ENCODE measurements around the gene CLEC16A. TPM values are rescaled to one million over a fixed set of nuclear protein-coding genes. Genes with fewer than 3 reads are reported as not detected.

The CLEC16A gene
- total and polyA plus RNA-seq, 7 experiments from 2014 or later = 14.7 to 38.2 (median 31.8) TPM

DNA sequence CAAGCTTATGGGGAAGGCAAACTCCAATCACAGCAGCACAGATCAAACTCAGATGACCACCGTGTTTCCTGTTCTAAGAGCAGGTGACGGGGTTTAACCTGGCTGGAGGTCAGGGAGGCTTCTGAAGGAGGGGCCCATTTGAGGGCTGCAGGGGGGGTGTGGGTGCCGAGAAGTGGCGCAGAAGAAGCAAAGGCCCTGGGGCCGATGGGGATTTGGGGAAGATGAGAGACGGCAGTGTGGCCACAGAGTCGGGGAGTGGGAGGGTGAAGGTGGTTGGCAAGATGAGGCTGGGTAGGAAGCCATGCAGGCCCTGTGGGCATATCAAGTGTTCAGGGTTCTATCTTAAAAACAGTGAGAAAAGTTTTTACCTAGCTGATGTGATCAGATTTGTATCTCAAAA is 122.9 kb downstream of the CLEC16A start:
- no peak overlapping the region for H3K4me3 ChIP-seq (ENCODE audit: low read length)
- no peak for ATAC-seq
- ChIA-PET POLR2A (no interaction called here), CTCF (interaction anchor here (0.6 kb wide), 1 partner anchor 27 kb away, joined by 8 read pairs; no protein-coding TSS in a partner anchor)
- no peak for DNase-seq
- Mint-ChIP-seq H3K27ac (no peak overlapping the region), H3K9me3 (peaks cover 0 to 2% (median 0%) of the 10 kb centered on the region in 11 donors), H3K4me3 (no peak overlapping the region), H3K27me3 (no peaks in the 10 kb centered on the region), H3K4me1 (peaks cover 3 to 51% (median 9%) of the 10 kb centered on the region in 7 donors), H3K36me3 (peaks cover 10 to 50% (median 25%) of the 10 kb centered on the region in 5 donors)
- no peaks in the 10 kb centered on the region for H3K4me1 ChIP-seq (ENCODE audit: control insufficient read depth in 2 of 2, insufficient read depth in 2 of 2, low read length in 2 of 2)
- no peaks in the 10 kb centered on the region for H3K27me3 ChIP-seq (ENCODE audit: control insufficient read depth in 2 of 2, insufficient read depth in 2 of 2, low read length in 2 of 2)
- H3K27ac ChIP-seq (ENCODE audit: low read depth, low read length) = no peak overlapping the region
- H3K36me3 ChIP-seq (ENCODE audit: control insufficient read depth in 2 of 3, insufficient read depth in 3 of 3, low read length in 3 of 3) = peaks cover 0 to 28% (median 3%) of the 10 kb centered on the region in 3 experiments
- H3K9me3 ChIP-seq (ENCODE audit: control insufficient read depth in 2 of 3, low read length in 3 of 3) = no peaks in the 10 kb centered on the region
- intact Hi-C loops (cut with micrococcal nuclease) = no loop called here

DNA sequence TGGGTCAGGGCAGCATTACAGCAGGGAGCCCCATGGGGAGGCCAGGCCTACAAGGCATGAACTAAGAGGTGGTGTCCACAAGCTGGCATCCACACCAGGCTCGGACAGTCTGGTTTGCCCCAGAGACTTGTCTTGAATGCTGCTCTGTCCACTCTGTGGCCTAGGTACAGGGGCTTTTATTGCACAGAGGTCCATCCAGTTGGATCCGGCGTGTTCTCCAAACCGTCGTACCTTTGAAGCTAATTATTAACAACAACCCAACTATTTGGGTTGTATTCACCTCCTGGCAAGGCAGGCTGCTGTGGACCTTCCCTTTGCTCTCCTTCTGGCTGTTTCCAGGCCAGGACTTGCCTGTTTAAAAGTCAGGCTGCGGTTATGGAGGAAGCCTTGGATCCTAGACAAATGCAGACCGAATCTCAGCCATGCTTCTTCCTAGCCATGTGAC is 123.4 kb downstream of the CLEC16A start:
- ChIA-PET POLR2A (no interaction called here), CTCF (interaction anchor here (0.6 to 1.1 kb wide), 2 partner anchors 27 to 188 kb away, joined by 3 to 8 read pairs; partner anchors contain the start of gene SOCS1)
- ATAC-seq (no peak), DNase-seq (no peak)
- Histone ChIP-seq H3K4me1 (ENCODE audit: control insufficient read depth in 2 of 2, insufficient read depth in 2 of 2, low read length in 2 of 2) (no peaks in the 10 kb centered on the region), H3K9me3 (ENCODE audit: control insufficient read depth in 2 of 3, low read length in 3 of 3) (no peaks in the 10 kb centered on the region), H3K36me3 (ENCODE audit: control insufficient read depth in 2 of 3, insufficient read depth in 3 of 3, low read length in 3 of 3) (peaks cover 0 to 28% (median 3%) of the 10 kb centered on the region in 3 experiments), H3K4me3 (ENCODE audit: low read length) (no peak overlapping the region), H3K27ac (ENCODE audit: low read depth, low read length) (no peak overlapping the region), H3K27me3 (ENCODE audit: control insufficient read depth in 2 of 2, insufficient read depth in 2 of 2, low read length in 2 of 2) (no peaks in the 10 kb centered on the region)
- H3K4me3 Mint-ChIP-seq = no peak overlapping the region
- H3K9me3 Mint-ChIP-seq = peaks cover 0 to 2% (median 0%) of the 10 kb centered on the region in 11 donors
- no peak overlapping the region for H3K27ac Mint-ChIP-seq
- peaks cover 10 to 49% (median 25%) of the 10 kb centered on the region in 5 donors for H3K36me3 Mint-ChIP-seq
- H3K27me3 Mint-ChIP-seq = no peaks in the 10 kb centered on the region
- peaks cover 4 to 55% (median 12%) of the 10 kb centered on the region in 7 donors for H3K4me1 Mint-ChIP-seq
- intact Hi-C loops (cut with micrococcal nuclease) = no loop called here

DNA sequence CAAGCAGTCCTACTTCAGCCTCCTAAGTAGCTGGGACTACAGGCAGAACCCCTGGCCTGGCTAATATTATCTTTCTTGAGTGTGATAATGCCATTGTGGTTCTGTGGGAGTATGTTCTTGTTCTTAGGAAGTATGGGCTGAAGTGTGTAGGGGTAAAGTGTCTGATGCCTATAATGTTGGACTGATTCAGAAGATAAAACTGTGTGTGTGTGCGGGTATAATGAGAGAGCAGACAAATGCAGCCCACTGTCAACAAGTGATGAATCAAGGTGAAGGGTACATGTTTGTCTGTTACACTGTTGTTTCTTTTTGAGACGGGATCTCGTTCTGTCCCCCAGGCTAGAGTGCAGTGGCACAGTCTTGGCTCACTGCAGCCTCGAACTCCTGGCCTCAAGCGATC is 127.5 kb downstream of the CLEC16A start:
- no peaks in the 10 kb centered on the region for H3K9me3 ChIP-seq (ENCODE audit: control insufficient read depth in 2 of 3, low read length in 3 of 3)
- H3K4me3 ChIP-seq (ENCODE audit: low read length) = no peak overlapping the region
- Mint-ChIP-seq H3K27me3 (no peaks in the 10 kb centered on the region), H3K36me3 (peaks cover 13 to 41% (median 32%) of the 10 kb centered on the region in 5 donors), H3K4me3 (no peak overlapping the region), H3K4me1 (peaks cover 19 to 58% (median 35%) of the 10 kb centered on the region in 7 donors), H3K27ac (peak overlapping the region in 3 of 9 donors; percentile 1 to 65 (median 25)), H3K9me3 (no peaks in the 10 kb centered on the region)
- peaks cover 0 to 16% (median 3%) of the 10 kb centered on the region in 3 experiments for H3K36me3 ChIP-seq (ENCODE audit: control insufficient read depth in 2 of 3, insufficient read depth in 3 of 3, low read length in 3 of 3)
- ChIA-PET POLR2A (no interaction called here), CTCF (no interaction called here)
- ATAC-seq (no peak), DNase-seq (no peak)
- no peaks in the 10 kb centered on the region for H3K27me3 ChIP-seq (ENCODE audit: control insufficient read depth in 2 of 2, insufficient read depth in 2 of 2, low read length in 2 of 2)
- no peak overlapping the region for H3K27ac ChIP-seq (ENCODE audit: low read depth, low read length)
- H3K4me1 ChIP-seq (ENCODE audit: control insufficient read depth in 2 of 2, insufficient read depth in 2 of 2, low read length in 2 of 2) = peaks cover 3 to 10% of the 10 kb centered on the region in 2 donors
- intact Hi-C loops (cut with micrococcal nuclease) = no loop called here

DNA sequence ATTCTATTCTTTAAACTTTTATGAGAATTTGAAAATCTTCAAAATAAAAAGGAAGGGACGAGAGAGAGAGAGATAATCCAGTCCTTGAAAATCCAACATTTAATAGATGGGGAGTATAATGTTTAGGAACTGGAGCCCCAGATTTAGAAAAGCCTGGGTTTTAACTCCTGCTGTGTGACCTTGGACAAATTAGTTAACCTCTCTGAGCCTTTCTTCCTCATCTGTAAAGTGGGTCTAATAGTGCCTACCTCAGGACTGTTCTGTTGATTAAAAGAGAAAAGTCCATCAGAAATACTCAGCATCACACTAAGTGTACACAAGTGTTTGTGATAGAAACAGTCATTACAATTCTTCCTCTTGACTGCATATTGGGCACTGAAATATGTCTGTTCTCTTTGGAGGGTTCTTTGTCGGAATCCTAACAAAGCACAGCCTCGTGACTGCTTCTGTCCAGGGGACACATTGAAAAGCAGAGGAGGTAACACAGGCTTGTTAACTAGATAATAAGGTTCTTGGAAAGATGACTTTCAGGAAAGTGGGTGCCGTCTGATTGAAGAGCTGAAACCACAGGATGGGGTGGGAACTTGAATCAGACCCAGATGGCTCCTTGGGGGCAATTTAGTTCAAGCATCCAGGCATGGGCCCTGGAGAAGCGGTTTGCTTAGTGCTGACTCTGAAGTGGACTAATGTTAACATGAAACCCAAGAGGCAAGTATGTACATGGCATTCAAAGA is 128.2 kb downstream of the CLEC16A start:
- H3K4me1 ChIP-seq (ENCODE audit: control insufficient read depth in 2 of 2, insufficient read depth in 2 of 2, low read length in 2 of 2) = peaks cover 5 to 10% of the 10 kb centered on the region in 2 donors
- no peaks in the 10 kb centered on the region for H3K9me3 ChIP-seq (ENCODE audit: control insufficient read depth in 2 of 3, low read length in 3 of 3)
- H3K4me3 ChIP-seq (ENCODE audit: low read length) = no peak overlapping the region
- no peaks in the 10 kb centered on the region for H3K27me3 Mint-ChIP-seq
- peaks cover 0 to 16% (median 3%) of the 10 kb centered on the region in 3 experiments for H3K36me3 ChIP-seq (ENCODE audit: control insufficient read depth in 2 of 3, insufficient read depth in 3 of 3, low read length in 3 of 3)
- peak overlapping the region in 1 of 10 donors; percentile 66 for H3K4me3 Mint-ChIP-seq
- H3K9me3 Mint-ChIP-seq = no peaks in the 10 kb centered on the region
- H3K27ac ChIP-seq (ENCODE audit: low read depth, low read length) = no peak overlapping the region
- H3K4me1 Mint-ChIP-seq = peaks cover 23 to 63% (median 37%) of the 10 kb centered on the region in 7 donors
- ATAC-seq (no peak), DNase-seq (no peak)
- H3K36me3 Mint-ChIP-seq = peaks cover 13 to 41% (median 30%) of the 10 kb centered on the region in 5 donors
- intact Hi-C loops (cut with micrococcal nuclease) = no loop called here
- ChIA-PET CTCF (interaction anchor here (1.0 kb wide), 1 partner anchor 324 kb away, joined by 3 read pairs; no protein-coding TSS in a partner anchor), POLR2A (no interaction called here)
- H3K27me3 ChIP-seq (ENCODE audit: control insufficient read depth in 2 of 2, insufficient read depth in 2 of 2, low read length in 2 of 2) = no peaks in the 10 kb centered on the region
- H3K27ac Mint-ChIP-seq = peak overlapping the region in 3 of 9 donors; percentile 32 to 76 (median 65)

DNA sequence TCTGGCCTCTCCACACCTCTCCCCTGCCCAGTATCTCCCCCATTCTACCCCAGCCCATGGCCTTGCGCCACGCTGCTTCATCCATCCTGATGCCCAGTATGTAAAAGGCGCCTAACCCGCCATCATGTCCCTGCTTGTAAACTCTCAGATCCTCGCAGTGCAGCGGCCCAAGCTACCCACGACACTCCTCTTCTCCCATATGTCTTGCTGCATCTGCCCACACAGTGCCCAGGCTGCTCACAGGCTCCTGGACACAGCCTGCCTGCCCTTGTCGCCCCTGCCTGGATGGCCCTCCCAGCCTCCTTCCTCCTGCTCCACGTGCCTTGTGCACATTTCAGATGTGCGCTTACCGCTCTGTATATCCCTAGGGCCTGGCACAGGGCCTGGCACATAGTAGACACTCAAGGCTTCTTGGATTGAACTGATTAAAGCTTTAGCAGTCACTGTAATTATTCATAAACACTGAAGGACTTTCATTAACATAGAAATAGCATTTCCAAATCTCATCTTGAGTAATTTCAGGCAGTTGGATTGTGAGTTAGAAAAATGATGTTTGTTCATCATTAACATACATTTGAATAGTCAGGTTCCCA is 129.1 kb downstream of the CLEC16A start:
- no peaks in the 10 kb centered on the region for H3K27me3 Mint-ChIP-seq
- peak overlapping the region in 5 of 9 donors; percentile 1 to 67 (median 39) for H3K27ac Mint-ChIP-seq
- H3K36me3 Mint-ChIP-seq = peaks cover 13 to 46% (median 30%) of the 10 kb centered on the region in 5 donors
- Histone ChIP-seq H3K27me3 (ENCODE audit: control insufficient read depth in 2 of 2, insufficient read depth in 2 of 2, low read length in 2 of 2) (no peaks in the 10 kb centered on the region), H3K4me1 (ENCODE audit: control insufficient read depth in 2 of 2, insufficient read depth in 2 of 2, low read length in 2 of 2) (peaks cover 5 to 10% of the 10 kb centered on the region in 2 donors), H3K36me3 (ENCODE audit: control insufficient read depth in 2 of 3, insufficient read depth in 3 of 3, low read length in 3 of 3) (peaks cover 0 to 13% (median 3%) of the 10 kb centered on the region in 3 experiments), H3K27ac (ENCODE audit: low read depth, low read length) (no peak overlapping the region), H3K9me3 (ENCODE audit: control insufficient read depth in 2 of 3, low read length in 3 of 3) (no peaks in the 10 kb centered on the region), H3K4me3 (ENCODE audit: low read length) (no peak overlapping the region)
- intact Hi-C loops (cut with micrococcal nuclease) = no loop called here
- H3K4me3 Mint-ChIP-seq = peak overlapping the region in 1 of 10 donors; percentile 23
- ChIA-PET POLR2A (no interaction called here), CTCF (interaction anchor here (1.0 kb wide), 1 partner anchor 323 kb away, joined by 3 read pairs; no protein-coding TSS in a partner anchor)
- peaks cover 26 to 73% (median 40%) of the 10 kb centered on the region in 7 donors for H3K4me1 Mint-ChIP-seq
- DNase-seq = no peak
- ATAC-seq = no peak
- no peaks in the 10 kb centered on the region for H3K9me3 Mint-ChIP-seq

DNA sequence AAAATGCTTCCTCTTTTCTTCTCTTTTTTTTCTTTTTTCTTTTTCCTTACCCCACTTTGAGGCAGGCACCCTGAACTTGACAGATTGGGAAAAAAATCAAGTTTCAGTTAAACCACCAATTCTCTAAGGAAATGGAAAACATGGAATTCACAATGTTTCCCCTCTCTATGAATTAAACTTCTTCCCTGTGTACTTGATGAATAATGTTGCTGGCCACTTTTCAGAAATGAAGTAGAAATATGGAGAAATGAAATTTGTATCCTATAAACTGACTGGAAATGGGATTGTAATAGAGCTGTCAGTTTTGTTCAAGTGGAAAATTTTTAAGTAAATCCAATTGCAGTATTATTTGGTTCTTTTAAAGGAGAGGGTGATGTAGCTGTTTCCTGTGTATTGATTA is 129.8 kb downstream of the CLEC16A start:
- peaks cover 27 to 77% (median 44%) of the 10 kb centered on the region in 7 donors for H3K4me1 Mint-ChIP-seq
- H3K36me3 ChIP-seq (ENCODE audit: control insufficient read depth in 2 of 3, insufficient read depth in 3 of 3, low read length in 3 of 3) = peaks cover 0 to 13% (median 3%) of the 10 kb centered on the region in 3 experiments
- H3K27me3 Mint-ChIP-seq = no peaks in the 10 kb centered on the region
- no peak overlapping the region for H3K4me3 Mint-ChIP-seq
- peaks cover 5 to 15% of the 10 kb centered on the region in 2 donors for H3K4me1 ChIP-seq (ENCODE audit: control insufficient read depth in 2 of 2, insufficient read depth in 2 of 2, low read length in 2 of 2)
- ChIA-PET POLR2A (no interaction called here), CTCF (no interaction called here)
- peaks cover 13 to 46% (median 30%) of the 10 kb centered on the region in 5 donors for H3K36me3 Mint-ChIP-seq
- DNase-seq (no peak), ATAC-seq (no peak)
- peak overlapping the region in 2 of 9 donors; percentile 15 to 58 for H3K27ac Mint-ChIP-seq
- no peaks in the 10 kb centered on the region for H3K9me3 ChIP-seq (ENCODE audit: control insufficient read depth in 2 of 3, low read length in 3 of 3)
- H3K27ac ChIP-seq (ENCODE audit: low read depth, low read length) = no peak overlapping the region
- H3K27me3 ChIP-seq (ENCODE audit: control insufficient read depth in 2 of 2, insufficient read depth in 2 of 2, low read length in 2 of 2) = no peaks in the 10 kb centered on the region
- H3K4me3 ChIP-seq (ENCODE audit: low read length) = no peak overlapping the region
- intact Hi-C loops (cut with micrococcal nuclease) = no loop called here
- H3K9me3 Mint-ChIP-seq = no peaks in the 10 kb centered on the region
